Transverse colon (tissue), 4 donors: ENCODE results near the gene RNF135. TPM values are rescaled to one million over a fixed set of nuclear protein-coding genes. Genes with fewer than 3 reads are reported as not detected.
"Not testable (repeated sequence)": the region's sequence is repeated elsewhere in the genome, so short reads cannot be mapped to it uniquely, and the experiment has no call there.

Experiments
- DNase-seq: peaks from one replicate; pipeline ENCODE4 v3.0.0-alpha.2; 2019
- H3K27ac ChIP-seq, 4 donors: fragments of 200-600 bp; sonication (generic); 2 replicates each; pipeline ENCODE4 v1.5.1; 2016 to 2018; ENCODE audit warnings: inconsistent platforms in 4 of 4
- H3K27me3 ChIP-seq: fragments of 200-600 bp; sonication (generic); 2 replicates; pipeline ENCODE4 v1.5.1; 2017; ENCODE audit warnings: inconsistent platforms
- H3K36me3 ChIP-seq, 4 donors: fragments of 200-600 bp; sonication (generic); 2 replicates each; pipeline ENCODE4 v1.5.1; 2017 to 2019; ENCODE audit warnings: inconsistent platforms in 4 of 4
- H3K4me1 ChIP-seq, 4 donors: fragments of 200-600 bp; sonication (generic); 2 replicates each; pipeline ENCODE4 v1.5.1; 2017 to 2020; ENCODE audit warnings: inconsistent platforms in 4 of 4
- H3K4me3 ChIP-seq, 4 donors: fragments of 200-600 bp; sonication (generic); 1 replicate in 1 of 4; 2 replicates in 3 of 4; pipeline versions ENCODE4 v1.5.1 to v1.6.1; 2017 to 2019; ENCODE audit warnings: inconsistent platforms in 4 of 4
- H3K9me3 ChIP-seq, 2 donors: fragments of 200-600 bp; sonication (generic); 2 replicates each; pipeline ENCODE4 v1.5.1; 2017 to 2019; ENCODE audit warnings: inconsistent platforms in 2 of 2
- CTCF ChIP-seq, 5 experiments: fragments of 200-600 bp in 3 of 5; fragments of 450-650 bp in 2 of 5; sonication (generic) in 3 of 5; IDR thresholded peaks; 1 replicate in 2 of 5; 2 replicates in 3 of 5; pipeline ENCODE4 v1.5.1; 2016 to 2017; ENCODE audit warnings: antibody characterized with exemption in 5 of 5, inconsistent platforms in 3 of 5, mild to moderate bottlenecking in 2 of 5, moderate library complexity in 1 of 5
- EP300 ChIP-seq: sonication (generic); formaldehyde crosslinking; IDR thresholded peaks from one replicate; pipeline ENCODE4 v1.6.1; 2017; ENCODE audit warnings: antibody characterized with exemption, low read depth
- POLR2A ChIP-seq: fragments of 450-650 bp; IDR thresholded peaks from one replicate; pipeline ENCODE4 v1.6.1; 2016; ENCODE audit warnings: antibody characterized with exemption, mild to moderate bottlenecking, moderate library complexity
- POLR2AphosphoS5 ChIP-seq, 3 donors: sonication (generic); formaldehyde crosslinking; IDR thresholded peaks; one replicate each; pipeline ENCODE4 v1.6.1; 2016; ENCODE audit warnings: antibody characterized with exemption in 3 of 3
- WGBS, 2 donors: methylation state at CpG; one replicate each; pipeline ENCODE4 v1.1.5; 2018; ENCODE audit warnings: low coverage in 1 of 2; 5-methylcytosine and 5-hydroxymethylcytosine counted together
- in situ Hi-C, 4 donors: fragments of 200-750 bp; cut with MboI; loops; one replicate each; pipeline versions ENCODE4 v1.15.0 to v1.15.1; 2017; ENCODE audit warnings: low sequenced_read_pairs in 3 of 4, low pct_ligation_motif_present in 1 of 4, low pct_unique_long_range_greater_than_20kb in 1 of 4
- intact Hi-C: fragments of 100-400 bp; cut with DNase I; formaldehyde crosslinking; loops from one replicate; pipeline ENCODE4 v1.15.1; 2023; ENCODE audit warnings: low total_unique reads
- total RNA-seq, 4 donors: library from RNA; depleted of rRNA; stranded (reverse); fragments of >200 nt; gene quantifications; one replicate each; pipeline ENCODE4 v1.1.0, GENCODE V29; 2016

Gene RNF135
- total RNA-seq, 4 donors from 2014 or later = 9.0 to 34.1 (median 25.0) TPM

GRCh38 chr17:30929081-30929633 is 41.7 kb upstream of the RNF135 start:
- no peaks in the 10 kb centered on the region for H3K9me3 ChIP-seq
- WGBS, 2 donors = 71 to 80% methylated on average over 3 to 8 of the region's 8 CpGs
- DNase-seq = no peak
- H3K4me3 ChIP-seq = no peak overlapping the region
- peaks cover 19% of the 10 kb centered on the region for H3K27me3 ChIP-seq
- H3K36me3 ChIP-seq = no peaks in the 10 kb centered on the region
- in situ Hi-C loops (no loop called here), intact Hi-C loops (loop anchor here (10.0 kb wide), 1 partner anchor 1736 kb away; no protein-coding TSS in a partner anchor)
- H3K4me1 ChIP-seq = no peaks in the 10 kb centered on the region
- no peak for TF ChIP-seq EP300
- TF ChIP-seq CTCF (IDR thresholded peaks at IDR 0.05) = no peak
- no peak overlapping the region for H3K27ac ChIP-seq

- WGBS, 2 donors = 94 to 100% methylated on average over 3 of the region's 3 CpGs
- in situ Hi-C loops, H3K4me3 ChIP-seq, H3K4me1 ChIP-seq, H3K27ac ChIP-seq, H3K9me3 ChIP-seq, DNase-seq, H3K36me3 ChIP-seq: not testable (repeated sequence)
- peaks cover 12% of the 10 kb centered on the region for H3K27me3 ChIP-seq
- intact Hi-C loops = loop anchor here (10.0 kb wide), 1 partner anchor 1735 kb away; no protein-coding TSS in a partner anchor
Measured at GRCh38 chr17:30929861-30930260, 41.0 kb upstream of the RNF135 start.

GRCh38 chr17:30930495-30930894 is 40.3 kb upstream of the RNF135 start:
- intact Hi-C loops (no loop called here), in situ Hi-C loops (no loop called here)
- Histone ChIP-seq H3K4me3 (no peak overlapping the region), H3K4me1 (no peaks in the 10 kb centered on the region), H3K9me3 (no peaks in the 10 kb centered on the region), H3K36me3 (no peaks in the 10 kb centered on the region), H3K27ac (no peak overlapping the region), H3K27me3 (peaks cover 10% of the 10 kb centered on the region)
- no peak for DNase-seq
- 75 to 91% methylated on average over 2 to 3 of the region's 3 CpGs for WGBS, 2 donors
- no peak for TF ChIP-seq CTCF (IDR thresholded peaks at IDR 0.05)

- intact Hi-C loops, in situ Hi-C loops, H3K9me3 ChIP-seq, H3K27me3 ChIP-seq, H3K4me1 ChIP-seq, H3K4me3 ChIP-seq, H3K27ac ChIP-seq, H3K36me3 ChIP-seq, DNase-seq: not testable (repeated sequence)
- WGBS, 2 donors = 90% methylated on average over 2 to 8 of the region's 8 CpGs
Measured at GRCh38 chr17:30931582-30931981, 39.3 kb upstream of the RNF135 start.

- Histone ChIP-seq H3K4me1 (no peaks in the 10 kb centered on the region), H3K27me3 (no peaks in the 10 kb centered on the region), H3K9me3 (no peaks in the 10 kb centered on the region), H3K27ac (no peak overlapping the region), H3K4me3 (no peak overlapping the region), H3K36me3 (no peaks in the 10 kb centered on the region)
- in situ Hi-C loops (no loop called here), intact Hi-C loops (no loop called here)
- no peak for DNase-seq
- WGBS, 2 donors = 69 to 84% methylated on average over 4 to 5 of the region's 5 CpGs
- TF ChIP-seq POLR2AphosphoS5 (IDR thresholded peaks at IDR 0.05) = no peak
- no peak for TF ChIP-seq POLR2A
- no peak for TF ChIP-seq EP300
Measured at GRCh38 chr17:30933966-30934365, 36.9 kb upstream of the RNF135 start.

- 65 to 67% methylated on average over 7 to 13 of the region's 13 CpGs for WGBS, 2 donors
- Histone ChIP-seq H3K27ac (peak overlapping the region in 2 of 4 donors; percentile 12 to 46), H3K9me3 (no peaks in the 10 kb centered on the region), H3K27me3 (no peaks in the 10 kb centered on the region), H3K4me3 (no peak overlapping the region), H3K36me3 (no peaks in the 10 kb centered on the region), H3K4me1 (no peaks in the 10 kb centered on the region)
- in situ Hi-C loops = no loop called here
- TF ChIP-seq CTCF (IDR thresholded peaks at IDR 0.05) (no peak), POLR2A (no peak), EP300 (no peak), POLR2AphosphoS5 (IDR thresholded peaks at IDR 0.05) (no peak)
- intact Hi-C loops = no loop called here
- DNase-seq = no peak
Measured at GRCh38 chr17:30939051-30939689, 31.7 kb upstream of the RNF135 start.
